HUDEP-2 (cell line): Measurements from ENCODE around the gene SAA4.
"Not testable (repeated sequence)": the region's sequence is repeated elsewhere in the genome, so short reads cannot be mapped to it uniquely, and the experiment has no call there.

Source experiments
- DNase-seq, 76 experiments: peaks; one replicate each; lab custom pipeline; 2025; ENCODE audit not compliant: unreplicated experiment in 76 of 76; lab: John Stamatoyannopoulos, UW

SAA4 gene

GRCh38 chr11:18191376-18191775 lies 45.2 kb downstream of the SAA4 start:
- no peak for DNase-seq

DNA sequence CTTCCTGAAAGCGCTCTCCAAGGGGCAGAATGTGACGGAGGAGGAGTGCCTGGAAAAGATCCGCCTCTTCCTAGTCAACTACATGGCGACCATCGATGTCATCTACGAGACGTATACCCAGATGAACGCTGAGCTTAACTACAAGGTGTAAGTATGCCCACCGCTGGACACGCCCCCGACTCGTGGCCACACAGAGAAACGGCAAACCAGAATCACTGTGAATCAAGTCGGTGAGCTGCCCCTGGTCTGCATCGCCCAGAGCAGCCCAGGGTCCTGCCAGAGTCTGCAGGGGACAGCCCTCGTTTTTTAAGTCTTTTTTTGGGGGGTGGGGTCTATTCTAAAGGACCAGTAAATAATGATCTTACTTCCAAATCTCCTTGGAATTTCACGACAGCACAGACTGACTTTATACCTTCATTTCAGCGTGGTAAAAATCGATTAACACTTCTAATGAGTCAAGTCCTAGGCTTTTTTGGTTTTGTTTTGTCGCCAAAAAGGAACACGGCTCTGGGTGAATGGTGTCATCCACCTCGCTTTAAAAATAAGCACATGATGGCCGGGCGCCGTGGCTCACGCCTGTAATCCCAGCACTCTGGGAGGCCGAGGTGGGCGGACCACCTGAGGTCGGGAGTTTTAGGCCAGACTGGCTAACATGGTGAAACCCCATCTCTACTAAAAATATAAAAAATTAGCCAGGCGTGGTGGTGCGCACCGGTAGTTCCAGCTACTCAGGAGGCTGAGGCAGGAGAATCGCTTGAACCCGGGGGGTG lies 46.9 kb downstream of the SAA4 start:
- DNase-seq, result not testable (repeated sequence)

DNA sequence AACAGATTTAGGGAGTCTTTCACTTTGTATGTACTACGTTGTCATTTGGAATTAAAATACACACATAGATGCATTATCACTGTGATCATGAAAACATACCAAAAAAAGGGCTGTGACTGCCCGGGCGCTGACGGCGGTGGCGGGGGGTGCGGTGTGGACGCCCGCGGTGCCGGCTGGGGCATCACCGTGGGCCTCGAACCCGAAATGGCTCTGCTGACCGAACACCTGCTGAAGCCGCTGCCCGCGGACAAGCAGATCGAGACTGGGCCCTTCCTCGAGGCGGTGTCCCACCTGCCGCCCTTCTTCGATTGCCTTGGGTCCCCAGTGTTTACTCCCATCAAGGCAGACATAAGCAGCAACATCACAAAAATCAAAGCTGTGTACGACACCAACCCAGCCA lies 47.8 kb downstream of the SAA4 start:
- no peak for DNase-seq
